ENCODE data around the gene IL3RA.
"Not testable (repeated sequence)": the region's sequence is repeated elsewhere in the genome, so short reads cannot be mapped to it uniquely, and the experiment has no call there.

IL3RA gene

DNA sequence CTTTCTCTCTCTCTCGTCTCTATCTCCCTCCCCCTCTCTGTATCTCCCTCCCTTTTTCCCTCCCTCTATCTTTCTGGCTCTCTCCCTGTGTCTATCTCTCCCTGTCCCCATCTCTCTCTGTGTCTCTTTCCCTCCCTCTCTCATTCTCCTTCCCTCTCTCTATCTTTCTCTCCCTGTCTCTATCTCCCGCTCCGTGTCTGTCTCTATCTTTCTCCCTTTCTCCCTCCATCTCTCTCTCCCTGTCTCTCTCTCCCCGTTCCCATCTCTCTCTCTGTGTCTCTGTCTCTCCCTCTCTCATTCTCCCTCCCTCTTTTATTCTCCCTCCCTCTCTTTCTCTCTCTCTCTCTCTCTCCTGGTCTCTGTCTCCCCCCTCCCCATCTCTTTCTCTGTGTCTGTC, 22.9 kb downstream of the IL3RA start:
- FAIRE-seq (no peak), DNase-seq (ENCODE audit: insufficient read length) (no peak)
- TF ChIP-seq TAF1 (IDR thresholded peaks at IDR 0.05; ENCODE audit: borderline replicate concordance, low read depth, low read length) (no peak), POLR2AphosphoS5 (IDR thresholded peaks at IDR 0.05; ENCODE audit: low read depth, low read length) (no peak), POLR2A (IDR thresholded peaks at IDR 0.05; ENCODE audit: low read depth, low read length) (no peak)

GRCh38 chrX:1360171-1360570, 23.6 kb downstream of the IL3RA start:
- DNase-seq (ENCODE audit: insufficient read length) = no peak
- no peak for TF ChIP-seq TAF1 (IDR thresholded peaks at IDR 0.05; ENCODE audit: borderline replicate concordance, low read depth, low read length)
- TF ChIP-seq POLR2A (IDR thresholded peaks at IDR 0.05; ENCODE audit: low read depth, low read length) = no peak
- no peak for TF ChIP-seq POLR2AphosphoS5 (IDR thresholded peaks at IDR 0.05; ENCODE audit: low read depth, low read length)
- FAIRE-seq = no peak

GRCh38 chrX:1361275-1361674, 24.7 kb downstream of the IL3RA start:
- DNase-seq (ENCODE audit: insufficient read length) (no peak), FAIRE-seq (no peak)

GRCh38 chrX:1361910-1362309, 25.3 kb downstream of the IL3RA start:
- FAIRE-seq (no peak), DNase-seq (ENCODE audit: insufficient read length) (no peak)
- TF ChIP-seq TAF1 (IDR thresholded peaks at IDR 0.05; ENCODE audit: borderline replicate concordance, low read depth, low read length) = no peak
- no peak for TF ChIP-seq POLR2A (IDR thresholded peaks at IDR 0.05; ENCODE audit: low read depth, low read length)
- no peak for TF ChIP-seq POLR2AphosphoS5 (IDR thresholded peaks at IDR 0.05; ENCODE audit: low read depth, low read length)

More at GRCh38 chrX:1361275-1361674, 24.7 kb downstream of the IL3RA start:
- TF ChIP-seq TAF1 (IDR thresholded peaks at IDR 0.05; ENCODE audit: borderline replicate concordance, low read depth, low read length) (no peak), POLR2AphosphoS5 (IDR thresholded peaks at IDR 0.05; ENCODE audit: low read depth, low read length) (no peak), POLR2A (IDR thresholded peaks at IDR 0.05; ENCODE audit: low read depth, low read length) (no peak)

DNA sequence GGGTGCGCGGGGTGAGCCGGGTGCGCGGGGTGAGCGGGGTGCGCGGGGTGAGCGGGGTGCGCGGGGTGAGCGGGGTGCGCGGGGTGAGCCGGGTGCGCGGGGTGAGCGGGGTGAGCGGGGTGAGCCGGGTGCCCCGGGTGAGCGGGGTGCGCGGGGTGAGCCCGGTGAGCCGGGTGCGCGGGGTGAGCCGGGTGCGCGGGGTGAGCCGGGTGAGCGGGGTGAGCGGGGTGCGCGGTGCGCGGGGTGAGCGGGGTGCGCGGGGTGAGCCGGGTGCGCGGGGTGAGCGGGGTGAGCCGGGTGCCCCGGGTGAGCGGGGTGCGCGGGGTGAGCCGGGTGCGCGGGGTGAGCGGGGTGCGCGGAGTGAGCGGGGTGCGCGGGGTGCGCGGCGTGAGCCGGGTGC, 29.8 kb downstream of the IL3RA start:
- FAIRE-seq; DNase-seq (ENCODE audit: insufficient read length): not testable (repeated sequence)

DNA sequence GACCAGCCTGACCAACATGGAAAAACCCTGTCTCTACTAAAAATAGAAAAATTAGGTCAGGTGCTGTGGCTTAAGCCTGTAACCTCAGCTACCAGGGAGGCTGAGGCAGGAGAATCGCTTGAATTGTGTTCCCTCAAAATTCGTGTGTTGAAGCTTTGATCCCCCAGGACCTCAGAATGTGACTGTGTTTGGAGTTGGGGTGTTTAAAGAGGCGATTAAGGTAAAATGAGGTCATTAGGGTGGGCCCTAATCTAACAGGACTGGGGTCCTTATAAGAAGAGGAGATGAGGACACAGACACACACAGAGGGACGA, 31.8 kb downstream of the IL3RA start:
- no peak for TF ChIP-seq TAF1 (IDR thresholded peaks at IDR 0.05; ENCODE audit: borderline replicate concordance, low read depth, low read length)
- no peak for TF ChIP-seq POLR2A (IDR thresholded peaks at IDR 0.05; ENCODE audit: low read depth, low read length)
- no peak for TF ChIP-seq POLR2AphosphoS5 (IDR thresholded peaks at IDR 0.05; ENCODE audit: low read depth, low read length)

GRCh38 chrX:1378306-1378759, 41.7 kb downstream of the IL3RA start:
- TF ChIP-seq POLR2A (IDR thresholded peaks at IDR 0.05; ENCODE audit: low read depth, low read length) (no peak), TAF1 (IDR thresholded peaks at IDR 0.05; ENCODE audit: borderline replicate concordance, low read depth, low read length) (no peak), POLR2AphosphoS5 (IDR thresholded peaks at IDR 0.05; ENCODE audit: low read depth, low read length) (peak; percentile 47; the same call in 1 of the 2 replicates)
- FAIRE-seq (no peak), DNase-seq (ENCODE audit: insufficient read length) (no peak)

More for the DNA sequence above, 31.8 kb downstream of the IL3RA start:
- no peak for DNase-seq (ENCODE audit: insufficient read length)
- peak; percentile 38 for FAIRE-seq

- FAIRE-seq (no peak), DNase-seq (ENCODE audit: insufficient read length) (no peak)
- TF ChIP-seq TAF1 (IDR thresholded peaks at IDR 0.05; ENCODE audit: borderline replicate concordance, low read depth, low read length) (no peak), POLR2A (IDR thresholded peaks at IDR 0.05; ENCODE audit: low read depth, low read length) (peak; percentile 65), POLR2AphosphoS5 (IDR thresholded peaks at IDR 0.05; ENCODE audit: low read depth, low read length) (peak; percentile 50; the same call in 1 of the 2 replicates)
Measured at GRCh38 chrX:1380672-1381233, 44.2 kb downstream of the IL3RA start.

GRCh38 chrX:1384658-1385252, 48.2 kb downstream of the IL3RA start:
- DNase-seq (ENCODE audit: insufficient read length) (no peak), FAIRE-seq (no peak)
- TF ChIP-seq POLR2A (IDR thresholded peaks at IDR 0.05; ENCODE audit: low read depth, low read length) = peak; percentile 73
- TF ChIP-seq TAF1 (IDR thresholded peaks at IDR 0.05; ENCODE audit: borderline replicate concordance, low read depth, low read length) = no peak
- TF ChIP-seq POLR2AphosphoS5 (IDR thresholded peaks at IDR 0.05; ENCODE audit: low read depth, low read length) = peak; percentile 89

DNA sequence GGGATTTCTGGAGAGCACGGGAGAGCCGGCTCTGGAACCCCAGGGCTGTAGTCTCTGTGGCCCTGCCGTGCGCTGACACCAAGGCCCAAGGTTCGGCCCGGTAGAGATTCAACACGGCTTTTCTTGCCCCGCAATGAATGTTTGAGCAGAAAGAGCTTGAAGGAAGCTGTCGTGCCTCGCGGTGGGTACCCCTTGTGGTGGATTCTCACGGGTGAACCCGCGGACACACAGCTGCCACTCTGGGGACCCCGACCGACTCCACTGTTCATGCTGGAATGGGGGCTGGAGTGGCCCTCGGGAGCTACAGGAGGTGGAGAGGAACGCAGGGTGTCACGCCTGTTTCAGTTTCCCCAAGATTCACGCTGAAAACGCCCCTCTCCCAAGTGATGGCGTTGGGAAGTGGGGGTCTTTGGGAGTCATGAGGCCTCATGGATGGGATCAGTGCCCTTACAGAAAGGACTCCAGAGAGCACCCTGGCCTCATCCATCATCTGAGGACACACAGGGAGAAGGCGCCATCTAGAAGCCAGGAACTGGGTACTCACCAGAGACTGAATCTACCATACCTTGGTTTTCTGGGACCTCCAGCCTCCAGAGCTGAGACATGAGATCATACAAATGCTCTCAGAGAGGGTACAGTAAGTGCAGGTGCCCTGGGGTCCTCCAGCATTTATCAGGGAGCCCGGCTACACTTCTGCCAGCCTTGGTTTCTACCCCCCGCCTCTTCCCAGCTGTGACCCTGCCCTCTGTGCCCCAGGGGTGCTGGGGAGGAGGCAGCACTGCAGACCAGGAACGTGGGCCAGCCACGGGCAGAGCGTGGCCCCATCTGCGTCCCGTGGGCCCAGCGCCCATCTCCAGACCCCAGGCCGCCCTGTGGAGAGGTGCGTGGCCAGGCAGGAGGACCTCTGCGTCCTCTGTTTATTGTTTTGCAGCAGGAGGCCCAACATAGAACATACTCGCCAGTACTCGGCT, 49.0 kb downstream of the IL3RA start:
- DNase-seq (ENCODE audit: insufficient read length) (no peak), FAIRE-seq (no peak)
- TF ChIP-seq POLR2AphosphoS5 (IDR thresholded peaks at IDR 0.05; ENCODE audit: low read depth, low read length) (peak; percentile 88), POLR2A (IDR thresholded peaks at IDR 0.05; ENCODE audit: low read depth, low read length) (peak; percentile 63; the same call in 1 of the 2 replicates), TAF1 (IDR thresholded peaks at IDR 0.05; ENCODE audit: borderline replicate concordance, low read depth, low read length) (no peak)

GRCh38 chrX:1386338-1387127, 49.9 kb downstream of the IL3RA start:
- no peak for FAIRE-seq
- DNase-seq (ENCODE audit: insufficient read length) = no peak
- TF ChIP-seq TAF1 (IDR thresholded peaks at IDR 0.05; ENCODE audit: borderline replicate concordance, low read depth, low read length) (no peak), POLR2AphosphoS5 (IDR thresholded peaks at IDR 0.05; ENCODE audit: low read depth, low read length) (no peak), POLR2A (IDR thresholded peaks at IDR 0.05; ENCODE audit: low read depth, low read length) (no peak; the same call in 1 of the 2 replicates)

All from GM12892 (cell line).